T-helper 2 cell treated with Interferon-gamma antibody and Interleukin-4, amounts not matched to agents 5 μg/mL and 100 μg/mL, for 36 hours (primary cell): Measurements from ENCODE around the gene RHBG.

ENCODE experiments used
- DNase-seq: peaks from one replicate; pipeline ENCODE4 v3.0.0; 2021; ENCODE audit warnings: low spot score
- H3K27ac Mint-ChIP-seq: one replicate; pipeline ENCODE4 v1.8.0; 2021; ENCODE audit warnings: mild to moderate bottlenecking, mixed read lengths
- H3K27me3 Mint-ChIP-seq: one replicate; pipeline ENCODE4 v1.8.0; 2021; ENCODE audit warnings: low read depth, mixed read lengths
- H3K36me3 Mint-ChIP-seq: one replicate; pipeline ENCODE4 v1.8.0; 2021; ENCODE audit warnings: low read depth, mixed read lengths
- H3K4me1 Mint-ChIP-seq: one replicate; pipeline ENCODE4 v1.8.0; 2021; ENCODE audit warnings: low read depth, mixed read lengths
- H3K4me3 Mint-ChIP-seq: one replicate; pipeline ENCODE4 v1.8.0; 2022; ENCODE audit warnings: mild to moderate bottlenecking, moderate library complexity, mixed read lengths
- H3K9me3 Mint-ChIP-seq: one replicate; pipeline ENCODE4 v1.8.0; 2021; ENCODE audit warnings: mixed read lengths

RHBG gene

GRCh38 chr1:156399355-156400125, 30.5 kb downstream of the RHBG start:
- no peak for DNase-seq
- Mint-ChIP-seq H3K4me1 (no peaks in the 10 kb centered on the region), H3K27ac (no peak overlapping the region), H3K4me3 (no peak overlapping the region), H3K36me3 (no peaks in the 10 kb centered on the region), H3K9me3 (no peaks in the 10 kb centered on the region), H3K27me3 (peaks cover 23% of the 10 kb centered on the region)

DNA sequence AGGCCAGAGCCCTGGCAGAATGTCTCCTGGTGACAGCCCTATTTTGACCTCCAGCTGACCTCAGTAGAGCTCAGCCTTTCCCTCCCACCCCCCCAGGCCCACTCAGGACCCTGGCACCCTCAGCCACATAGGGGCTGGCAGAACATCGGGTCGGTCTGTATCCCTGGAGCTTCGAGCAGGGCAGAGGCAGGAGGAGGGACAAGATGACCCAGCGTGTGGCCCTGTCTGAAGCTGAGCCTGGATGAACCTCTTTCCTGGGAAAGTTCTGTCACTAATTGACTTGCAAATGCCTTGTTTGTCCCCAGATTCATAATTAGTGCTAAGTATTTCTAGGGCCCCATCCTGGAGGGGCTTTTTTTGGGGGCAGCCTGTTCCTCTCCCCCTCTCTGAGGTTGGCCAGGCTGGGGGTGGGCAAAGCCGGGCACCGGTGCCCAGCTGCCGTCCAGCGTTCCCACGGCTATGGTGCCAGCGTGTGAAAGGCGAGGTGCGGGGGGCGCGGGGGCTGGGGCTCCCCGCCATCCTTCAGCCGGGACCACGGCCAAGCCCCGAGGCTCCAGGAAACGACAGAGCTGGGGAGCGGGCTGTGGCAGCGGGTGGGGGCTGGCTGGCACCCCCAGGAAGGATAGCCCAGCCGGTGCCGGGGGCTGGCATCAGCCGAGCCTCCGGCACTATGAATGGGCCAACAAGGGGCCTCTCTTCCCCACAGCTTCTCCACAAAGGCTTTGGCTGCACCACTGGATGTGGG, 31.4 kb downstream of the RHBG start:
- H3K4me1 Mint-ChIP-seq = no peaks in the 10 kb centered on the region
- H3K4me3 Mint-ChIP-seq = no peak overlapping the region
- DNase-seq = no peak
- H3K27me3 Mint-ChIP-seq = peaks cover 22% of the 10 kb centered on the region
- H3K36me3 Mint-ChIP-seq = no peaks in the 10 kb centered on the region
- no peak overlapping the region for H3K27ac Mint-ChIP-seq
- no peaks in the 10 kb centered on the region for H3K9me3 Mint-ChIP-seq

GRCh38 chr1:156401041-156401574, 32.1 kb downstream of the RHBG start:
- Mint-ChIP-seq H3K4me1 (no peaks in the 10 kb centered on the region), H3K27me3 (peaks cover 27% of the 10 kb centered on the region), H3K4me3 (no peak overlapping the region), H3K27ac (no peak overlapping the region), H3K9me3 (no peaks in the 10 kb centered on the region), H3K36me3 (no peaks in the 10 kb centered on the region)
- no peak for DNase-seq

DNA sequence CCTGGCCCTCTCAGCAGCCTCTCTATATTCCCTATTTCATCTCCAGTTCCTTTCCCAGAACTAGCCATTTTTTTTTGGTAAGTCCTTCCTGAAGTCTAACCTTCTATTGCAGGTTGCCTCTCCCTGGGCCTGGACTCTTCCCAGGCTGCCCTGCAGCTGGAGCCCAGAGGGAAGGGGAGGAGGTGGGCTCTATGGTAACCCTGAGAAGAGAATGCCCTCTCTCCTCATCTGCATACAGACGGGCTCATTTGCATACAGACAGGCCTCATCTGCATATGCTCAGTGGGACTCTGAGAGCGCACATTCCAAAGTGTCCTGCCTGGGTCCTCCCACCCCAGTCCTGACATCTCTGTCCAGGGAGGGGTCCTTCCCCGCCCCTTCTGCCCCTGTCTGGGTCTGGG, 32.7 kb downstream of the RHBG start:
- Mint-ChIP-seq H3K27ac (no peak overlapping the region), H3K27me3 (peaks cover 31% of the 10 kb centered on the region), H3K4me3 (no peak overlapping the region), H3K9me3 (no peaks in the 10 kb centered on the region), H3K4me1 (no peaks in the 10 kb centered on the region), H3K36me3 (no peaks in the 10 kb centered on the region)
- DNase-seq = no peak

DNA sequence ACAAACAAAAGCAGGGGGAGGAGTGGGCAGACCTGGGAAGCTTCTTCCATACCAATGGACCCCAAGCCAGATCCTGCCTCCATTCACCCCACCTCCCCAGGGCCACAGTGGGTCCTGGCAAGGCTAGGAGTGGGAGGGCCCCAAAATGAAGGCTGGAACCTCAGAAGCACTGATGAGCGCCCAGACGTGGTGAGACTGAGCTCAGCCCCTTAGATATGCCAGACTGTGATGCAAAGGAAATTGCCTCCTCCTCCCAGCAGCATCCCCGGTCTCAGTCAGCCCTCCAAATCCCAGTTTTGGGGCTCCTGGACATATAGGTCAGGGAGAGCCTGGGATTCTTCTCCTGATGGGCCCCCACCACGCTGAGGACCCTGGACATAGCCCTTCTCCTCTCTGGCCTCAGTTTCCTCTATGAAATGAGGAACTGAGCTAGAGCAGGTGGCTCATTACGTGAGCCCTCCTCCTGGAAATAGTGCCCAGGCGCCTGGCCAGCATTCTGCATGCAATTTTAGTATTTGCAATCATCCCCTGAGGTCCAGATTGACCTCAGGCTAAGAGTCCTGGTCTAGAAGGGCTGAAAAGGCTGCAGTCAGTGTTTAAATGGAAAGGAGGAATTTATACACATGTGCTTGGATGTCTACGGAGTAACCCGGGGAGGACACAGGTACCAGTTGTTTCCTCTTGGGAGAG, 33.5 kb downstream of the RHBG start:
- Mint-ChIP-seq H3K9me3 (no peaks in the 10 kb centered on the region), H3K4me1 (no peaks in the 10 kb centered on the region), H3K36me3 (no peaks in the 10 kb centered on the region), H3K27me3 (peaks cover 34% of the 10 kb centered on the region), H3K27ac (no peak overlapping the region), H3K4me3 (no peak overlapping the region)
- DNase-seq = no peak

DNA sequence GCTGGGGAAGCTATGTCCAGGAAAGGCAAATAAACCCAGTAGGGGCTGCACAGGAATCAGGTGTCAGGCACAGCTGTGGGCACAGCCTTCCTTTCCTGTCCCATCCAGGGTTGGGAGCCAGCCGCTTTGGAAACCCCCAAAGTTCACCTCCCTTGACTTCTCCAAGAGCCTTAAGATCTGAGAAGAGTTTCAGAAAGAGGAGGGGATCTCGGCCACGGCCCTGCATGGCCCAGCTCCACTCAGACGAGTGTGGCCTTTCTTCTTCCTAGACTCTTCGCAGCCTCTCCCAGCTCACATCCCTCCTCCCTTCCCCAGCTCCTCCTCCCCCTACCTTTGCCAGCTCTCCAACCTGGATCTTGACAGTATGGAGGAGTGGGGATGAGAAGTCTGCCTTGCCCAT, 36.7 kb downstream of the RHBG start:
- Mint-ChIP-seq H3K36me3 (no peaks in the 10 kb centered on the region), H3K9me3 (no peaks in the 10 kb centered on the region), H3K4me3 (no peak overlapping the region), H3K27ac (no peak overlapping the region), H3K4me1 (no peaks in the 10 kb centered on the region), H3K27me3 (peaks cover 45% of the 10 kb centered on the region)
- DNase-seq = no peak

DNA sequence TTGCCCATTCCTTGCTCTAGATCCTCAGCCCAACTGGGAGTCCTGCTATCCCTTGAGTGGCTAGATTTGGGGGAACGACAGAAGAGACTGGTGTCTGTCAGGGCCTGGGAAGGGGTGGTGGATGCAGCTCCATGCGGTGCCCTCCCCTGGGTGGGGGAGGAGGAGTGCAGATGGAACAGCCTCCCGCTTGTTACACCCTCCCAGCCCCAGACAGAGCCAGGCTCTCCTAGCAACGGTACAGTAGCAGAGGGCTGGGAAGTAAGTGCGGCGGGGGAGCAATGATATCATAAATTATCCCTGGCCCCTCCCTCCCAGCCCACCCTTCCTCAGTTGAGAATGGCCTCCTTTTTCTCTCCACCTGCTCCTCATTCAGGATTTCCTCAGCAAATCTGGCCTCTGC, 37.2 kb downstream of the RHBG start:
- Mint-ChIP-seq H3K27me3 (peaks cover 48% of the 10 kb centered on the region), H3K9me3 (no peaks in the 10 kb centered on the region), H3K4me1 (no peaks in the 10 kb centered on the region), H3K27ac (no peak overlapping the region), H3K4me3 (no peak overlapping the region), H3K36me3 (no peaks in the 10 kb centered on the region)
- DNase-seq = no peak

- no peak for DNase-seq
- Mint-ChIP-seq H3K27me3 (peaks cover 51% of the 10 kb centered on the region), H3K9me3 (no peaks in the 10 kb centered on the region), H3K4me1 (no peaks in the 10 kb centered on the region), H3K4me3 (no peak overlapping the region), H3K27ac (no peak overlapping the region), H3K36me3 (no peaks in the 10 kb centered on the region)
Observed at GRCh38 chr1:156407344-156407743, 38.3 kb downstream of the RHBG start.

DNA sequence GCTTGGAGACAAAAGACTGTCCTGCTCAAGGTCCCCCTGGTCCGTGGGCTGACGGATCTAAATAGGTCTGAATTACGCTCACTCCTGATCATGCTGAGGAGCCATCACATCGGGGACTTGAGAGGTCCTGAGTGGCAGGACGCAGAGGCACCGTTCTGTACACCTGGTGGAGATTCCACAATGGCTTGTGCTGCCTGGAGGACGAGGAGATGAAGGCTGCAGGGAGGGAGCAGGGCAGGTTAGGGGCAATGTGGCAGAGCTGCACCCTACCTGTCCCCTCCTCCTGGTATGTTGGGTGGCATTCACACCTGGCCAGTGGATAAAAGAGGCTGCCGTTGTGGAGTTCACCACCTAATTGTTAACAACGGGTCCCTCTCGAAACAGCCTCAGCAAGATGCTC, 38.7 kb downstream of the RHBG start:
- H3K9me3 Mint-ChIP-seq = no peaks in the 10 kb centered on the region
- DNase-seq = no peak
- H3K36me3 Mint-ChIP-seq = no peaks in the 10 kb centered on the region
- H3K4me1 Mint-ChIP-seq = no peaks in the 10 kb centered on the region
- no peak overlapping the region for H3K4me3 Mint-ChIP-seq
- no peak overlapping the region for H3K27ac Mint-ChIP-seq
- H3K27me3 Mint-ChIP-seq = peaks cover 49% of the 10 kb centered on the region

GRCh38 chr1:156409439-156409838, 40.4 kb downstream of the RHBG start:
- no peaks in the 10 kb centered on the region for H3K4me1 Mint-ChIP-seq
- no peak for DNase-seq
- H3K9me3 Mint-ChIP-seq = no peaks in the 10 kb centered on the region
- peaks cover 47% of the 10 kb centered on the region for H3K27me3 Mint-ChIP-seq
- no peak overlapping the region for H3K4me3 Mint-ChIP-seq
- no peaks in the 10 kb centered on the region for H3K36me3 Mint-ChIP-seq
- no peak overlapping the region for H3K27ac Mint-ChIP-seq

- no peak for DNase-seq
- Mint-ChIP-seq H3K27me3 (peaks cover 49% of the 10 kb centered on the region), H3K9me3 (no peaks in the 10 kb centered on the region), H3K4me1 (no peaks in the 10 kb centered on the region), H3K27ac (no peak overlapping the region), H3K4me3 (no peak overlapping the region), H3K36me3 (no peaks in the 10 kb centered on the region)
Observed at GRCh38 chr1:156410238-156410637, 41.2 kb downstream of the RHBG start.

DNA sequence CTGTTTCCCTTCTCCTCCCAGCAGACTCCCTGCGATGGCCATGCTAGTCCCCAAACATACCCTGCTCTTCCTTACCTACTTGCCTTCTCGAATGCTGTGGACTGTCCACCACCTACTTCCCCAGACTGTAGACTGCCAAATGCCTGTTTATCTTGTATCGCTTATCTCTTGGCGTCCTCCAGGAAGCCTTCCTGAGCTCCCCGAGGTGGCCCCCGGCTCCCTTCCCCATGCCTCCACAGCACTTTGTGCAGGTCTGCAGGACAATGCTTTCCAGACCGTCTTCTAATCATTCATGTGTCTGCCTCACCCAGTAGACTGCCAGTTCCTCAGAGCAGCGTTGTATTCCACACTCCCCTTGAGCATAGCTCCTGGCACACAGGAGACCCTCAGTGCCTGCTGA, 41.7 kb downstream of the RHBG start:
- H3K27me3 Mint-ChIP-seq = peaks cover 49% of the 10 kb centered on the region
- H3K27ac Mint-ChIP-seq = no peak overlapping the region
- no peak overlapping the region for H3K4me3 Mint-ChIP-seq
- no peaks in the 10 kb centered on the region for H3K4me1 Mint-ChIP-seq
- H3K9me3 Mint-ChIP-seq = no peaks in the 10 kb centered on the region
- no peak for DNase-seq
- H3K36me3 Mint-ChIP-seq = no peaks in the 10 kb centered on the region

- no peak for DNase-seq
- H3K4me1 Mint-ChIP-seq = no peaks in the 10 kb centered on the region
- H3K36me3 Mint-ChIP-seq = no peaks in the 10 kb centered on the region
- H3K4me3 Mint-ChIP-seq = no peak overlapping the region
- H3K27me3 Mint-ChIP-seq = peaks cover 54% of the 10 kb centered on the region
- H3K27ac Mint-ChIP-seq = no peak overlapping the region
- H3K9me3 Mint-ChIP-seq = no peaks in the 10 kb centered on the region
Observed at GRCh38 chr1:156412653-156413321, 43.8 kb downstream of the RHBG start.
